Mesothelial cell of epicardium (in vitro differentiated cells): ENCODE measurements around the gene C4orf17. TPM values are rescaled to one million over a fixed set of nuclear protein-coding genes. Genes with fewer than 3 reads are reported as not detected.

Experiments
- DNase-seq, 2 experiments: peaks; one replicate each; pipeline ENCODE4 v3.0.0; 2021; ENCODE audit warnings: low spot score in 2 of 2; ENCODE audit not compliant: unreplicated experiment in 2 of 2
- H3K27ac Mint-ChIP-seq: 2 replicates; pipeline ENCODE4 v1.8.0; 2021; ENCODE audit warnings: mixed read lengths
- H3K27me3 Mint-ChIP-seq: 2 replicates; pipeline ENCODE4 v1.8.0; 2021; ENCODE audit warnings: low read depth, mixed read lengths
- H3K36me3 Mint-ChIP-seq: 2 replicates; pipeline ENCODE4 v1.8.0; 2021; ENCODE audit warnings: mixed read lengths
- H3K4me1 Mint-ChIP-seq: 2 replicates; pipeline ENCODE4 v1.8.0; 2021; ENCODE audit warnings: mixed read lengths
- H3K4me3 Mint-ChIP-seq: 2 replicates; pipeline ENCODE4 v1.8.0; 2021; ENCODE audit warnings: mild to moderate bottlenecking, moderate library complexity, mixed read lengths
- H3K9me3 Mint-ChIP-seq: 2 replicates; pipeline ENCODE4 v1.8.0; 2021; ENCODE audit warnings: mixed read lengths
- total RNA-seq: library from RNA; stranded (reverse); gene quantifications from 3 replicates; pipeline ENCODE4 v1.2.1, GENCODE V29; 2021
- TF ChIP-seq, protein P1 (sequence below): fragments of 200-600 bp; sonication (generic); IDR thresholded peaks from one replicate; pipeline ENCODE4 v1.5.0; 2021; ENCODE audit warnings: antibody characterized with exemption; ENCODE audit not compliant: unreplicated experiment

Gene C4orf17
- total RNA-seq = not detected in 3 replicates

DNA sequence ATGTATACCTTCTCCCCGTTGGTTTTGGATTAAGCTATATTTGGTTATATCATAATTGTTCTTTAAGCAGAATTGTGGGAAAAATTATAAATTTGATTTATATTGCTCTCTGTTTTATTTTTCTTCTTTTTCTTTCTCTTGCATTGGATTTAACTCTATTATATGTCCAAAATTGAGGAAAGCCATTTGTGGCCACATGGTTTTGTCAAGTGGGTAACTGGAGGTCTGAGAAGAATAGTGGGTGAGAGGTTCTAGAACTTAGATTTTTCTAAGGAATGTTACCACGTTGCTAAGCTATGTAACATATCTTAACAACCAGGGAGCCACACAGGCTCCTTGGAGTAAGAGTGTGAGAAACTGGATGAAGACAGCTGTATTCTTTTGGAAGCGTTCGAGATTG is at the start of gene C4orf17:
TSS of gene C4orf17 (plus strand) at position 301 of the 400 bp plus-strand sequence. CDS start 2,061 bp downstream, outside the sequence.
- Mint-ChIP-seq H3K27ac (no peak within 1 kb of the TSS), H3K36me3 (no peaks in the 10 kb centered on the region), H3K4me1 (no peaks in the 10 kb centered on the region), H3K4me3 (no peak within 1 kb of the TSS), H3K27me3 (peaks cover 19% of the 10 kb centered on the region), H3K9me3 (peaks cover 5% of the 10 kb centered on the region)
- no peak for DNase-seq
- TF ChIP-seq, protein P1, sequence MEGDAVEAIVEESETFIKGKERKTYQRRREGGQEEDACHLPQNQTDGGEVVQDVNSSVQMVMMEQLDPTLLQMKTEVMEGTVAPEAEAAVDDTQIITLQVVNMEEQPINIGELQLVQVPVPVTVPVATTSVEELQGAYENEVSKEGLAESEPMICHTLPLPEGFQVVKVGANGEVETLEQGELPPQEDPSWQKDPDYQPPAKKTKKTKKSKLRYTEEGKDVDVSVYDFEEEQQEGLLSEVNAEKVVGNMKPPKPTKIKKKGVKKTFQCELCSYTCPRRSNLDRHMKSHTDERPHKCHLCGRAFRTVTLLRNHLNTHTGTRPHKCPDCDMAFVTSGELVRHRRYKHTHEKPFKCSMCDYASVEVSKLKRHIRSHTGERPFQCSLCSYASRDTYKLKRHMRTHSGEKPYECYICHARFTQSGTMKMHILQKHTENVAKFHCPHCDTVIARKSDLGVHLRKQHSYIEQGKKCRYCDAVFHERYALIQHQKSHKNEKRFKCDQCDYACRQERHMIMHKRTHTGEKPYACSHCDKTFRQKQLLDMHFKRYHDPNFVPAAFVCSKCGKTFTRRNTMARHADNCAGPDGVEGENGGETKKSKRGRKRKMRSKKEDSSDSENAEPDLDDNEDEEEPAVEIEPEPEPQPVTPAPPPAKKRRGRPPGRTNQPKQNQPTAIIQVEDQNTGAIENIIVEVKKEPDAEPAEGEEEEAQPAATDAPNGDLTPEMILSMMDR = no peak

DNA sequence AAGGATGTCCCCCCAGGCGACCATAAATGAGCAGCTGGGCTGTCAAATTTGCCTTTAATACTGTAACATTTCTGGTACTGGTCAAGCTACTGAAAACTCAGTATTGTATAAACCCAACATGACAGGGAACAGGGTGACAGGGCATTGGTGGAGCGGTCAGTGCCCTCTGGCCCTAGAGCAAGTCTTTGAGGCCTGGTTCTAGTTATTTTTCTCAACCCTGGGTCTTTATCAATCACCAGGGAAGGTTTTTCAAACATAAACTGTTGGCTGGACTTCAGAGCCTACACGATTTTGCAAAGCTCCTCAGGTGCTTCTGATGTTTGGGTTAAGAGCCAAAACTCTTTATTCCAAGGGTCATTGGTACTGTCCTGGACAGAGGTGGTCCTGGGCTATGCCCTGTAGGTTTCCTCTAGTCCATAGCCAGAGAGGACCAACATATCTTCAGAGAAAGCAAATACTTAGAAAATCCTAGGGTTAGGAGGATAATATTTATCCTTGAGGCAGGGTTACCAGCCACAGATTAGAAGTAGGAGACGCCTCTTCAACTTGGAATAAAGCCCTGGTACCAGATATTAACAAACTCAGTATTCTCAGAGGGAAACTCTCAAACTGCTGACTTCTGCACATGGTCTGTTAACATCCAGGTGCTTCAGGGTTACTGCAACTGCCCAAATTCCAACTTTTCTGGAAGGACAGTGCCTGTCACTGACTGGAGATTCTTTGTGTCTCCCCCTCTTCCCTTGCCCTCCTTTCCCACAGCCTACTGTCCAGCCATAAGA is 49.0 kb upstream of the C4orf17 start:
- TF ChIP-seq, protein P1 = no peak
- Mint-ChIP-seq H3K4me3 (no peak overlapping the region), H3K27me3 (peaks cover 7% of the 10 kb centered on the region), H3K36me3 (no peaks in the 10 kb centered on the region), H3K9me3 (no peaks in the 10 kb centered on the region), H3K4me1 (peaks cover 21% of the 10 kb centered on the region), H3K27ac (no peak overlapping the region)
- DNase-seq = no peak

DNA sequence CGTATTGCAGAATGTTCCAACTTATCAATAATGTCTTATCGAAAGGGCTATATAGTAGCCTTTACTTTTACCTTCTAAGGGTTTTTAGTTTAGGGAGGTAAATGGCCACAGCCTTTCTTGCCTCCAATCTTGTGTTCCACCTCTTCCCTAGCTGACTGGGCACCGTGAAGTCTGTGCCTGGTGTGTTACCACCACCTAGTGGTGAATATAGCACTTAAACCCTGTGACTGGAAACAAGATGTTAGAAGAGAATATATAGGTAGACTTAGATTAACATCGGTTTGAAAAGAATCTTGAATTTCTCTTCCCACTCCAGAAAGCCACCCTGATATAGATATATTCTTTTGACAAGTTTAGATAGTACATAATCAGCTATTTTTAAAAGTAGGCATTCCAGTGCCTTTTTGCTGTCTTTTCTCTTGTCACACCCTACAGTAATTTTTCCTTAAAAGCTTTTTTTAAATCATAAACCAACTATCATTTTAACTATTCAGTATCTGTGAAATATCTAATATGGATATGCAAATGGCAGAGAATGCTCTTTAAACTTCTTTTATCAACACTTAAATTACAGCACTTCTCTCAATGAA is 47.9 kb upstream of the C4orf17 start:
- Mint-ChIP-seq H3K27ac (no peak overlapping the region), H3K4me3 (no peak overlapping the region), H3K9me3 (no peaks in the 10 kb centered on the region), H3K4me1 (peaks cover 21% of the 10 kb centered on the region), H3K27me3 (peaks cover 7% of the 10 kb centered on the region), H3K36me3 (no peaks in the 10 kb centered on the region)
- peak; percentile 35 to 44 for DNase-seq
- TF ChIP-seq, protein P1 = peak; percentile 79

DNA sequence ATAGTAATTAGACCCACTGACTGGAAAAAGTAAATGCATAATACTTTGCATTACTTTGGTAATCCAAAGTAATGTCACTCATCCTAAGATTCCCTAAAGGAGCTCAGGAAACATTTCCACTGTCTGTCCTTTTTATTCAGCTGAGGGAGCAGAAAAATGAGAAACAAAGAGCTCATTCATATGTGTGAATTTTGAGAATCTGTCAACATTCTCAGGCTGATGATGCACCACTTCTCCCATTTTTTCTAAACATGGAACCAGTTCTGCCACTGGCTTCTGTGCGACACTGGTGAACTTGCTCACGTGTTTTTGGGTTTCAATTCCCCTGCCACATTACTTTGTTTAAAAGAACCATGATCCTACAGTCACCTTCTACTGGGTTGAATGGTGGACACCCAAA is 47.3 kb upstream of the C4orf17 start:
- Mint-ChIP-seq H3K4me3 (no peak overlapping the region), H3K27me3 (peaks cover 7% of the 10 kb centered on the region), H3K36me3 (no peaks in the 10 kb centered on the region), H3K27ac (no peak overlapping the region), H3K4me1 (peaks cover 18% of the 10 kb centered on the region), H3K9me3 (no peaks in the 10 kb centered on the region)
- TF ChIP-seq, protein P1 = no peak
- no peak for DNase-seq

DNA sequence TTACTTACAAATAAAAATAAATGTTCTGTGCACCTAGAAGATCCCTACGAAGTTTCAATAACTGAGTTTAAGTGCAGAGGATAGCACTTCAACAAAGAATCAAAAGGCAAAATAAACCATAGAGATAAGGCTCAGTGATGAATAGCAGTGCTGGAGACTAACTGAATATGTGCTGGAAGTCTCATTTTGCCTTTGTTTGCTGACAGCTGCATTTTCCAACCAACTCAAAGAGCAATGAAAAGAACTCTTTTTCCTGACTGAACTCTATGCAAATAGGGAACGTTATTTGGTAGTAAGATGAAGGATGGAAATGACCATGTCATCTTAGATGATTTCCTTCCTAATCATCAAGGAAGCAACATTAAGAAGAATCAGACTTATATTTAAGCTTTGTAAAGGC is 42.9 kb upstream of the C4orf17 start:
- Mint-ChIP-seq H3K27me3 (peaks cover 7% of the 10 kb centered on the region), H3K36me3 (no peaks in the 10 kb centered on the region), H3K4me3 (no peak overlapping the region), H3K27ac (no peak overlapping the region), H3K4me1 (no peaks in the 10 kb centered on the region), H3K9me3 (no peaks in the 10 kb centered on the region)
- TF ChIP-seq, protein P1 = no peak
- DNase-seq = no peak
